ENCODE measurements around the gene ARHGAP33.
A peak's percentile ranks its signal among the peaks of the same experiment; 100 is the strongest.
"Not testable (repeated sequence)": the region's sequence is repeated elsewhere in the genome, so short reads cannot be mapped to it uniquely, and the experiment has no call there.

The ARHGAP33 gene

GRCh38 chr19:35824150-35824549 lies 48.8 kb downstream of the ARHGAP33 start:
- Mint-ChIP-seq H3K27me3 (peaks cover 21% of the 10 kb centered on the region), H3K9me3 (no peaks in the 10 kb centered on the region), H3K36me3 (no peaks in the 10 kb centered on the region), H3K4me3 (no peak overlapping the region), H3K4me1 (no peaks in the 10 kb centered on the region), H3K27ac (no peak overlapping the region)
- no peak for DNase-seq
- CTCF ChIA-PET, result no interaction called here

DNA sequence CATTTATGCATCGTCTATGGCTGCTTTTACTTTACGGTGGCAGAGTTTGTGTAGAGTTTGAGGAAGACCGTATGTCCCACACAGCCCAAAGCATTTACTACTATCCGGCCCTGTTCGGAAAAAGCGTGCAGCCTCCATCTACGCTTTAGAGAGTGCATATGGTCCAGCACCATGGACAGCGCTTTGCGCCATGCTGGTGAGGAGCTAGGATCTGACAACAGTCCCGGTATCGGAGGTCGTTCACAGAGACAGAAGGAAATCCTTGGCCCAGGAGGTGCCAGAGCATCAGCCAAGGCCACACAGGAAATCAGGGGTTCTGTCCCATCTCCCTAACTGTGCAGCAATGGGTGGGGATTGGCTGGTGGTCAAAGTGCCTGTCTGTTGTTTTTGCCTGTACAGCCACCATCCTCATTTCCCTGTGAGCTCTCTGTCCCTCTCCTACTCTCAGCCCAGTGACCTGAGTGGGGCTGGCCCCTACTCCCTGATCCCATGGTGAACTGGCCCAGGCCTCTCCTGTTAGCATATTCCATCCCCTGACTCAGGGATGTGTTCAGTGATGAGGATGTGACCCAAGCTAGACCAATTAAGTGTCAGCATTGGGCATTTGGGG lies 53.4 kb downstream of the ARHGAP33 start:
- no peaks in the 10 kb centered on the region for H3K36me3 Mint-ChIP-seq
- H3K4me3 Mint-ChIP-seq, result no peak overlapping the region
- H3K9me3 Mint-ChIP-seq, result no peaks in the 10 kb centered on the region
- peak; percentile 83 for DNase-seq
- H3K27ac Mint-ChIP-seq, result no peak overlapping the region
- CTCF ChIA-PET, result interaction anchor here (1.1 kb wide), 1 partner anchor 9 kb away, joined by 5 read pairs; no protein-coding TSS in a partner anchor
- no peaks in the 10 kb centered on the region for H3K4me1 Mint-ChIP-seq
- H3K27me3 Mint-ChIP-seq, result peaks cover 30% of the 10 kb centered on the region

GRCh38 chr19:35830986-35831385 lies 55.6 kb downstream of the ARHGAP33 start:
- no peak overlapping the region for H3K27ac Mint-ChIP-seq
- no peaks in the 10 kb centered on the region for H3K9me3 Mint-ChIP-seq

DNA sequence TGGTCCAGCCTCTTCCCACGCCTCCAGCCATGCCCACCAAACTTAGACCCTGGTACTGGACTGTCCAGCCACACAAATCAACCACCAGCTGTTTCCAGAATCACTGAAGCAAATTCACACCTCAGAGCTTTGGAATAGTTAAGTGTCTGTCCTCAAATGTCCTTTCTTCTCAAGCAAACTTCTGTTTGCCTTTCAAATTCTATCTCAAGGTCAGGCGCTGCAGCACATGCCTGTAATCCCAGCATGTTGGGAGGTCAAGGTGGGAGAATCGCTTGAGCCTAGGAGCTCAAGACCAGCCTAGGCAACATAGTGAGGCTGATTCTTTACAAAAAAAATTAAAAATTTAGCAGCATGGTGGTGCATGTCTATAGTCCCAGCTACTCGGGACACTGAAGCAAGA lies 56.7 kb downstream of the ARHGAP33 start:
- Mint-ChIP-seq H3K27me3 (peaks cover 42% of the 10 kb centered on the region), H3K36me3 (no peaks in the 10 kb centered on the region), H3K4me1 (no peaks in the 10 kb centered on the region), H3K27ac (no peak overlapping the region), H3K4me3 (no peak overlapping the region), H3K9me3 (no peaks in the 10 kb centered on the region)
- DNase-seq, result no peak
- CTCF ChIA-PET, result no interaction called here

More at GRCh38 chr19:35830986-35831385, 55.6 kb downstream of the ARHGAP33 start:
- H3K36me3 Mint-ChIP-seq, result no peaks in the 10 kb centered on the region
- no peaks in the 10 kb centered on the region for H3K4me1 Mint-ChIP-seq
- no peak for DNase-seq
- H3K4me3 Mint-ChIP-seq, result no peak overlapping the region
- peaks cover 38% of the 10 kb centered on the region for H3K27me3 Mint-ChIP-seq
- CTCF ChIA-PET, result no interaction called here

DNA sequence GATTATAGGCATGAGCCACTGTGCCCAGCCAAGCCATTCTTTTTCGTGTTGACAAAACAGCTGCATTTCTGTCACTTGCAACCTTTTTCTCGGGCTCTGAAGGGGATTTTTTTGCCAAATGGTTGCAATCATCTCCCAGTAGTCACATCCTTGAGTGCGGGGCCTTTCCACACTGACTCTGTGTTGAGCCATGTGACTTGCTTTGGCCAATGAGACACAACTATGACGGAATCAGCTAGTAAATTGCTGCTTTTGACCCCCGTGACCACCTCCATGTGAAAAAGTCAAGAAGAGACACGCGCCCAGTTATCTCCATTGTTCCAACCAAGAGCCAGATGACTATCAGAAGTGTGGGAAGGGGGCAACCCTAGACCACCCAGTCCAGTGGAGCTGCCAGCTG lies 58.6 kb downstream of the ARHGAP33 start:
- peaks cover 42% of the 10 kb centered on the region for H3K27me3 Mint-ChIP-seq
- H3K9me3 Mint-ChIP-seq, result peaks cover 2% of the 10 kb centered on the region
- H3K27ac Mint-ChIP-seq, result no peak overlapping the region
- no peaks in the 10 kb centered on the region for H3K4me1 Mint-ChIP-seq
- no peak for DNase-seq
- no peaks in the 10 kb centered on the region for H3K36me3 Mint-ChIP-seq
- no peak overlapping the region for H3K4me3 Mint-ChIP-seq
- CTCF ChIA-PET, result no interaction called here

- H3K36me3 Mint-ChIP-seq, CTCF ChIA-PET, H3K9me3 Mint-ChIP-seq, H3K27ac Mint-ChIP-seq, H3K4me3 Mint-ChIP-seq, H3K4me1 Mint-ChIP-seq, DNase-seq: not testable (repeated sequence)
- H3K27me3 Mint-ChIP-seq, result peaks cover 35% of the 10 kb centered on the region
Observed at GRCh38 chr19:35836096-35836495, 60.7 kb downstream of the ARHGAP33 start.
